SU-DHL-6 (cell line): ENCODE measurements around the gene PMIS2.

Experiments used
- CTCF ChIP-seq: fragments of 200-600 bp; sonication (generic); IDR thresholded peaks from one replicate; pipeline ENCODE4 v1.5.1; 2017; ENCODE audit warnings: antibody characterized with exemption, mild to moderate bottlenecking, low read length, moderate library complexity; ENCODE audit not compliant: insufficient read depth, poor library complexity, severe bottlenecking
- EZH2phosphoT487 ChIP-seq: fragments of 200-600 bp; sonication (generic), shearing (Covaris generic); conservative IDR thresholded peaks from 2 replicates; pipeline ENCODE4 v1.6.1; 2018; ENCODE audit warnings: mild to moderate bottlenecking, antibody characterized with exemption, low read length, moderate library complexity, mixed read lengths

- TF ChIP-seq CTCF, result no peak
- no peak for TF ChIP-seq EZH2phosphoT487
Measured at GRCh38 chr19:35539850-35540249, 46.1 kb upstream of the PMIS2 start.
